NB4 (cell line): ENCODE results near the gene SMPDL3A.
"Not testable (repeated sequence)": the region's sequence is repeated elsewhere in the genome, so short reads cannot be mapped to it uniquely, and the experiment has no call there.

Experiments used
- DNase-seq: peaks from one replicate; pipeline ENCODE4 v3.0.0; 2010; ENCODE audit warnings: low read depth
- H3K4me3 ChIP-seq: one replicate; pipeline ENCODE4 v1.5.1; 2011; ENCODE audit warnings: mild to moderate bottlenecking, low read depth, low read length, moderate library complexity
- MYC ChIP-seq: IDR thresholded peaks from 2 replicates; pipeline ENCODE4 v1.6.1; 2011; ENCODE audit warnings: low read depth, low read length
- POLR2A ChIP-seq: IDR thresholded peaks from 2 replicates; pipeline ENCODE4 v1.6.1; 2011; ENCODE audit warnings: mild to moderate bottlenecking; ENCODE audit not compliant: insufficient read length; ENCODE audit errors: extremely low read depth
- TF ChIP-seq, protein P1 (sequence below): IDR thresholded peaks from 2 replicates; pipeline ENCODE4 v1.6.1; 2011; ENCODE audit warnings: low read depth, low read length
- TF ChIP-seq, protein P2 (sequence below): IDR thresholded peaks from one replicate; pipeline ENCODE4 v1.5.1; 2012; ENCODE audit warnings: low read depth, low read length

SMPDL3A gene

DNA sequence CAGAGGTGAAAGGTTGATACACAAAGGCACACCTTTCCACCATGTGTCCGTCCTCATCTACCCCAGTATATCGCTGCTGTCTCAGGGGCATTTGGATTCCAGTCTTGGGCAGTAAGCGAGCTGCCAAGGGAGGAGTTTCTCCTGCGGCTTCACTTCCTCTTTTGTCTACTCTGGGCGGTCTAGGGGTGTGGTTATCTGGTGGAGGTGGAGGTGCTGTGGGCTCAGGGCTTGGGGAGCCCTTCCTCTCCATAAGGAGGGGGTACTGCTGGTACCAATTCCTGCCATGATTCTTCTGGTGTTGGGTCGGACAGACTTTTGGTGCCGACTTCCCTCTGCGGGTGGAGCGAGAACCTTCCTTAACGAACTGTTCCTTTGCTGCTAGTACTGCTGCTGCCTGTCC is 41.5 kb upstream of the SMPDL3A start:
- TF ChIP-seq, protein P1, sequence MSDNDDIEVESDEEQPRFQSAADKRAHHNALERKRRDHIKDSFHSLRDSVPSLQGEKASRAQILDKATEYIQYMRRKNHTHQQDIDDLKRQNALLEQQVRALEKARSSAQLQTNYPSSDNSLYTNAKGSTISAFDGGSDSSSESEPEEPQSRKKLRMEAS: no peak
- peak; percentile 44 for DNase-seq
- no peak overlapping the region for H3K4me3 ChIP-seq

DNA sequence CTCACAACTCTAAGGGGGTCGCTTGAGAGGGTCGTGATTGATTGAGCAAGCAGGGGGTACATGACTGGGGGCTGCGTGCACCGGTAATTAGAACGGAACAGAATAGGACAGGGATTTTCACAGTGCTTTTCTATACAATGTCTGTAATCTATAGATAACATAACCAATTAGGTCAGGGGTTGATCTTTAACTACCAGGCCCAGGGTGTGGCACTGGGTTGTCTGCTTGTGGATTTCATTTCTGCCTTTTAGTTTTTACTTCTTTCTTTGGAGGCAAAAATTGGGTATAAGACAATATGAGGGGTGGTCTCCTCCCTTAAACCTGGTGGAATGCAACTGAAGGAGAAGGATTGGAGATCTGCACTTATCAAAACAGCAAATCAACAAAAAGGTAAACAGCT is 40.1 kb upstream of the SMPDL3A start:
- not testable (repeated sequence) for DNase-seq, H3K4me3 ChIP-seq

DNA sequence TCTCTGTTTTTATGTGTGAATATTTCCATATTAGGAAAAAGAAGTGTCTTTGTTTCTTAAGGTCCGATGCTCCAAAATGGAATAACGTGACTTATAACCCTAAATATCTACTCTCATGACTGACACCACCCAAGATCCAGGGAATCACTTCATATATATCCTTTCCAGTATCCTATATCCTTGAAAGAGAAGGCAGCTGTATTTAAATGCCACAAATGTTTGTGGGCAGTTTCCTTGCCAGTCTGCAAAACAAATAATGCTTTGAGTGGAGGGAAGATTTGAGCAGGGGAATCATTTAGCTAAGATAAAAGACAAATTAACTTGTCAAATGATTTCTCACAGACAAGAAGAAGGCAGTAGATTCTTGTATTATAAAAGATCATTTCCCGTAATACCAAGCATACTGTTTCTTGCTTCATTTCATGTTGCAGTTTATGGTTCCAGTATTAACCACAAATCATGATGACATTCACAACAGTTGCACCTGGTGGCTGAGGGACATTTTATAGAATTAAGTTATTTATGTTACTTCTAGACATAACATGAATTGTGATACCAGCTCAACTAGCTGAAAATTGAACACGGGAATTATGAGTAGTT is 39.5 kb upstream of the SMPDL3A start:
- TF ChIP-seq, protein P2, sequence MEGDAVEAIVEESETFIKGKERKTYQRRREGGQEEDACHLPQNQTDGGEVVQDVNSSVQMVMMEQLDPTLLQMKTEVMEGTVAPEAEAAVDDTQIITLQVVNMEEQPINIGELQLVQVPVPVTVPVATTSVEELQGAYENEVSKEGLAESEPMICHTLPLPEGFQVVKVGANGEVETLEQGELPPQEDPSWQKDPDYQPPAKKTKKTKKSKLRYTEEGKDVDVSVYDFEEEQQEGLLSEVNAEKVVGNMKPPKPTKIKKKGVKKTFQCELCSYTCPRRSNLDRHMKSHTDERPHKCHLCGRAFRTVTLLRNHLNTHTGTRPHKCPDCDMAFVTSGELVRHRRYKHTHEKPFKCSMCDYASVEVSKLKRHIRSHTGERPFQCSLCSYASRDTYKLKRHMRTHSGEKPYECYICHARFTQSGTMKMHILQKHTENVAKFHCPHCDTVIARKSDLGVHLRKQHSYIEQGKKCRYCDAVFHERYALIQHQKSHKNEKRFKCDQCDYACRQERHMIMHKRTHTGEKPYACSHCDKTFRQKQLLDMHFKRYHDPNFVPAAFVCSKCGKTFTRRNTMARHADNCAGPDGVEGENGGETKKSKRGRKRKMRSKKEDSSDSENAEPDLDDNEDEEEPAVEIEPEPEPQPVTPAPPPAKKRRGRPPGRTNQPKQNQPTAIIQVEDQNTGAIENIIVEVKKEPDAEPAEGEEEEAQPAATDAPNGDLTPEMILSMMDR: no peak
- TF ChIP-seq MYC (no peak), POLR2A (no peak)
- TF ChIP-seq, protein P1: no peak
- DNase-seq: no peak

DNA sequence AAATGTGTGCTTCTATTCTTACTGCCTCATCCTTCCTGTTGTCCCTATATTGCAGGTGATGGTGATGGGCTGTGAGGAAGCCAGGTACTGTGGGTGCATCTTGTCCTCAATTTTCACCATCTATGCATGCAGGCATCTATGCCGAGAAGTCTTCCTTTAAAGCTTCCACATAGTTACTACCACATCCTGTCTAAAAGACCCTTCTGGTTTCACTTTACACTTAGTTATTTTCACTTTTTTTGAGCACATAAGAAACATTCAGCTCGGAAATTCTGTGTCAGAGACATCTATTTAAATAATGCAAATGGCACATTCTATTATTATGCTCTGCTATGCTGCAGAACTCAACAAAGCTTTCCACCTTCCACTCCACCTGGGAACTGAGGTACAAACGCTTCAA is 37.7 kb upstream of the SMPDL3A start:
- no peak for DNase-seq
- H3K4me3 ChIP-seq: no peak overlapping the region

More for the DNA sequence above, 39.5 kb upstream of the SMPDL3A start:
- H3K4me3 ChIP-seq: no peak overlapping the region

DNA sequence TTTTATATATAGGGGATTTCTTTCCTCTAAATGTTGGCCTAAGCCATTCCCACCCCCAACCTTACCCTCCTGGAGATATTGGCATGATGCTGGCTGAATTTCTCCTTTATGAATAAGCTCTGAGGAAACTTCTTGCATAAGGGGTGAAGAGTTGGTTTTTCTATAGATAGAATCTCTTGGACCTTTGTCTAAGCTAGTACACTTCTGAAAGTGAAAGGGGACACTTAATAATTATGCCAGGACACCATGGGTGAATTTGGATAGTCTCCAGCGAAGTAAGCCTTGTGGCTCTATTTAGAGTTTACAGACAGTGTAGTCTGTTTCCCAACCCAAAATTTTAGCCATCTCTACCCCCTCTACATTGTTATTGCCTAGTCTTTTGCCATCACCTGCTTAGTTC is 36.6 kb upstream of the SMPDL3A start:
- TF ChIP-seq MYC: no peak
- H3K4me3 ChIP-seq: no peak overlapping the region
- no peak for DNase-seq

More for the DNA sequence above, 37.7 kb upstream of the SMPDL3A start:
- TF ChIP-seq, protein P2: no peak
- TF ChIP-seq, protein P1: no peak
- TF ChIP-seq POLR2A (no peak), MYC (no peak)

DNA sequence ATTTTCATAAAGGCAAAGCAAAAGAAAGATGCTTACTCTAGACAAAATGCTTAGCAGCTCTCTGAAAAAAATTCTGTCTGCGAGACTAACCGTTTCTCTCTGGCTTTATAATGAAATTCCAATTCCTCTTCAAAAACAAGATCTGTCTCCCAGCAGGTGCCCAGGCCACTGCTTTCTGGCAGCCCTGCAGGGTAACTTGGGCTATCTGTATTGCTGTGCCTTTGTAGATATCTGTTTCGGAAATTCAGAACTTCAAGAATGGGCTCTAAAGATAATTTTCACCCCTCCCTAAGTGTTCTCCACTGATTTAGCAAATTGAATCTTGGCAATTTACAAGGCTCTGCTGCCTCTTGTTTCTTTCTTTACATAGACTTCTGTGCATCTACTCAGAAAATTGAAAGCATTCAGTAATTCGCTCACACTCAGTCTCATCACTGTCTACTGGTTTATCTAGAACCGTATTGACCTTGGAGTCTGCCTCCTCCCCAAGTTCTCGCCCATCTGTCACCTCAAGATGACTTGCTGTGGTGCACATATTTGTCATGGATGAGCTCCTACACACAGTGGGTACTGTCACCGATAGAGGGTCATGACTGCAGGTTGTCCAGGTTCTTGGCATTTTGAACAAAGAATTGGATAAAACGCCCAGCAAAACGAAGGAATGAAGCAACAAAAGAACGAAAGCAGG is 35.9 kb upstream of the SMPDL3A start:
- no peak for DNase-seq

DNA sequence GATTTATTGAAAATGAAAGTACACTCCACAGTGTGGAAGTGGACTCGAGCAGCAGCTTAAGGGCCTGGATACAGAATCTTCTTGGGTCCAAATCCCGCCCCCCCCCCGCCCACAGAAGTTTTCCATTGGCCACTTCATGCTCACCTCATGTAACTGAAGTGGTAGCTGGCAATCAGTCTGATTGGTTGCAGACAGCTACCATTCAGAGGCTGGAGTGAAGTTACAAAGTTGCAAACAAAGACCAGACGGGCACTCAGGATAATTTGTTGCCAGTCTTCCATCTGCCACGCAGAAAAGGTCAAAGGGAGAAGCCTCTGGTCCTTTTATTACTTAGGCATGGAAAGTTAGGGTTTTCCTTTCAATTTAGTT is 35.4 kb upstream of the SMPDL3A start:
- H3K4me3 ChIP-seq: no peak overlapping the region
- DNase-seq: no peak
- TF ChIP-seq, protein P2: no peak

More for the DNA sequence above, 35.9 kb upstream of the SMPDL3A start:
- TF ChIP-seq MYC (no peak), POLR2A (no peak)
- TF ChIP-seq, protein P2: no peak
- TF ChIP-seq, protein P1: no peak
- no peak overlapping the region for H3K4me3 ChIP-seq
